SH-SY5Y (cell line): ENCODE data around the gene TSPAN15.

Experiments
- GATA2 ChIP-seq: IDR thresholded peaks from 2 replicates; pipeline ENCODE4 v1.6.1; 2011; ENCODE audit warnings: mild to moderate bottlenecking, low read depth, low read length
- GATA3 ChIP-seq: IDR thresholded peaks from 2 replicates; pipeline ENCODE4 v1.6.1; 2011; ENCODE audit warnings: low read depth, mild to moderate bottlenecking, low read length, moderate library complexity

The TSPAN15 gene

GRCh38 chr10:69451784-69452251, 553 bp downstream of the TSPAN15 start:
- TF ChIP-seq GATA3 (no peak), GATA2 (no peak)

- TF ChIP-seq GATA2 (no peak), GATA3 (no peak)
Measured at GRCh38 chr10:69452676-69453415, 1.6 kb downstream of the TSPAN15 start.

GRCh38 chr10:69453795-69454194, 2.5 kb downstream of the TSPAN15 start:
- TF ChIP-seq GATA3 (no peak), GATA2 (peak; percentile 35; the same call in 1 of the 2 replicates)

- no peak for TF ChIP-seq GATA3
- TF ChIP-seq GATA2 = no peak
Measured at GRCh38 chr10:69455006-69455763, 3.9 kb downstream of the TSPAN15 start.

GRCh38 chr10:69456880-69457693, 5.8 kb downstream of the TSPAN15 start:
- TF ChIP-seq GATA2 (no peak), GATA3 (no peak)

GRCh38 chr10:69457771-69458237, 6.5 kb downstream of the TSPAN15 start:
- TF ChIP-seq GATA3 (no peak), GATA2 (no peak)

GRCh38 chr10:69458430-69459100, 7.3 kb downstream of the TSPAN15 start:
- TF ChIP-seq GATA3 (no peak), GATA2 (no peak)

GRCh38 chr10:69459101-69459790, 8.0 kb downstream of the TSPAN15 start:
- TF ChIP-seq GATA2 (no peak), GATA3 (no peak)

GRCh38 chr10:69459893-69460575, 8.8 kb downstream of the TSPAN15 start:
- no peak for TF ChIP-seq GATA3
- TF ChIP-seq GATA2 = 0 out of 2 replicates have a peak, but pooled peaks have one; percentile 10

GRCh38 chr10:69460576-69461242, 9.4 kb downstream of the TSPAN15 start:
- TF ChIP-seq GATA3 (no peak), GATA2 (no peak)

- TF ChIP-seq GATA3 (no peak), GATA2 (no peak)
Measured at GRCh38 chr10:69461243-69462025, 10.2 kb downstream of the TSPAN15 start.

- TF ChIP-seq GATA3 = no peak
- no peak for TF ChIP-seq GATA2
Measured at GRCh38 chr10:69463886-69464285, 12.6 kb downstream of the TSPAN15 start.
